Bronchial epithelial cell (primary cell): Measurements from ENCODE around the gene WDR20. TPM values are rescaled to one million over a fixed set of nuclear protein-coding genes. Genes with fewer than 3 reads are reported as not detected.

Source experiments
- DNase-seq: peaks from one replicate; pipeline ENCODE4 v3.0.0-alpha.2; 2010; ENCODE audit warnings: low read depth
- FAIRE-seq: peaks from 2 replicates; lab custom pipeline; 2011; peaks lifted over from hg19 to GRCh38; lab: Jason Lieb, UNC
- H3K27me3 ChIP-seq: 2 replicates; pipeline ENCODE4 v1.5.1; 2011; ENCODE audit warnings: low read length; ENCODE audit not compliant: control insufficient read depth, insufficient read depth
- H3K36me3 ChIP-seq: 2 replicates; pipeline ENCODE4 v1.5.1; 2011; ENCODE audit warnings: low read length; ENCODE audit not compliant: control insufficient read depth, insufficient read depth
- H3K4me3 ChIP-seq: 2 replicates; pipeline ENCODE4 v1.5.1; 2011; ENCODE audit warnings: mild to moderate bottlenecking, low read depth, low read length, control low read depth
- CTCF ChIP-seq: IDR thresholded peaks from 2 replicates; pipeline ENCODE4 v1.5.1; 2011; ENCODE audit warnings: mild to moderate bottlenecking, moderate library complexity, low read length, control low read depth, inconsistent platforms; ENCODE audit not compliant: insufficient read depth, severe bottlenecking
- total RNA-seq: library from RNA; depleted of rRNA; stranded (reverse); fragments of >200 nt; gene quantifications from 2 replicates; pipeline ENCODE4 v1.2.1, GENCODE V29; 2014

The WDR20 gene
- total RNA-seq, 1 donor from 2014 or later: 20.0 TPM

GRCh38 chr14:102218688-102219087 is 79.0 kb downstream of the WDR20 start:
- Histone ChIP-seq H3K36me3 (peaks cover 8% of the 10 kb centered on the region), H3K4me3 (no peak overlapping the region), H3K27me3 (no peaks in the 10 kb centered on the region)
- TF ChIP-seq CTCF: no peak
- FAIRE-seq (no peak), DNase-seq (no peak)

DNA sequence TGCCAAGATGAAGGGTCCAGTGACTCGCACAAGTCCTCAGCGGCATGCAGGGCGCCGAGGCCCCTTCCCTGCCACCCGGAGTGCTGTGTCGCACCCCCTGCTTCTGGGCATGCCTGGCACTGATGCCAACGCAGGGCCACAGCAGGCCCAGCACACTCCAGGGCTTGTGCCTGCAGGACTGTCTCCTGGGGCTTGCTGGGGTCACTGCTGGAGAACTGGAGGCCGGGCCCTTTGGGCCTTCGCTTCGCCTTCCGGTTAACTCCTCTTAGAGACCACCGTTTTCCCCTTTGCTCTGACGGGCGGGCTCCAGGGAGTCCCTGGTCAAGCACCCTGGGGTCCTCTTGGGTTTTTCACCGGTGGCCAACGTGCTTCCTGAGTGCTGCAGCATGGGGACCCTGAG is 79.6 kb downstream of the WDR20 start:
- no peak for TF ChIP-seq CTCF
- H3K4me3 ChIP-seq: no peak overlapping the region
- FAIRE-seq (no peak), DNase-seq (no peak)
- H3K27me3 ChIP-seq: no peaks in the 10 kb centered on the region
- peaks cover 8% of the 10 kb centered on the region for H3K36me3 ChIP-seq

GRCh38 chr14:102220031-102220430 is 80.3 kb downstream of the WDR20 start:
- DNase-seq (no peak), FAIRE-seq (no peak)
- H3K4me3 ChIP-seq: no peak overlapping the region
- TF ChIP-seq CTCF: no peak
- H3K27me3 ChIP-seq: no peaks in the 10 kb centered on the region
- H3K36me3 ChIP-seq: peaks cover 8% of the 10 kb centered on the region

DNA sequence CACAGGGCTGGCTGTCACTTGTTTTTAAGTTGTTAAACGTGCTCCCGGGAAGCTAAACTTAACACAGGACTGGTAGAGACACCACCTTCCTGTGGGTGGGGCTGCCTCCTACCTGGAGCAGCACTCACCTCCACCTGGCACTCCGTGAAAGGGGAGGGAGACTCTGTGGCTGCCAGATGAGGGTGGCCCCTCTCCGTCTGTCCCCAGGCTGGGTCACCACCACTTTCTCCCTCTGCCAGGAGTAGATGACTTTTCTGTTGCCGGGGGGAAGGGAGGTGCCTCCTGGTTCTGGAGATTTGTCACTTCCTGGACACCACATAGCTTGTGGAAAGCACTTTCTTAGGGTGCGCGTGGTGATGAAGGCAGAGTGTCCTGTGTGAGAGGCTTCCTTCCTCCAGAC is 81.3 kb downstream of the WDR20 start:
- Histone ChIP-seq H3K4me3 (no peak overlapping the region), H3K27me3 (no peaks in the 10 kb centered on the region), H3K36me3 (peaks cover 8% of the 10 kb centered on the region)
- peak; percentile 3 for TF ChIP-seq CTCF
- FAIRE-seq (no peak), DNase-seq (peak; percentile 48)

GRCh38 chr14:102222009-102222575 is 82.4 kb downstream of the WDR20 start:
- no peak for TF ChIP-seq CTCF

DNA sequence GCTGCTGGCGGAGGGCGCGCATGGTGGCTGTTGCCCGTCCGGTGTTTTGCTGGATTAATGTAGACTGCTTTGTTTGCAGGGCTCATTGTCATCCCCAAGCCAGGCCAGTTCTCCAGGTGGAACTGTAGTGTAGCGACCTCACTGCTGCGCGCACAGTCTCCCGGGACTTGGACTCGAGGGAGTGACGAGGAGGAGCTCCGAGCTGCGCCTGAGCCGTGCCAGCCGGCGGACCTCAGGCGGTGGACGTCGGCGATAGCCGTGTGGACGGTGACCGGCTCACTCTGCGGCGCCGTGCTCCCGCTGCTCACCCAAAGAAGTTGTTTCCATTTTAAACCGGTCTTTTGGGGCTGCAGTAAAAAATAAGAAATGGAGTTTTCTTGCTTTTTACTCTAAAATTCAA is 83.1 kb downstream of the WDR20 start:
- DNase-seq (no peak), FAIRE-seq (no peak)
- no peak overlapping the region for H3K4me3 ChIP-seq
- TF ChIP-seq CTCF: no peak
- no peaks in the 10 kb centered on the region for H3K27me3 ChIP-seq
- peaks cover 5% of the 10 kb centered on the region for H3K36me3 ChIP-seq

More at GRCh38 chr14:102222009-102222575, 82.4 kb downstream of the WDR20 start:
- DNase-seq (no peak), FAIRE-seq (no peak)
- Histone ChIP-seq H3K27me3 (no peaks in the 10 kb centered on the region), H3K4me3 (no peak overlapping the region), H3K36me3 (peaks cover 8% of the 10 kb centered on the region)
